ENCODE measurements around the gene NAV2. TPM values are rescaled to one million over a fixed set of nuclear protein-coding genes. Genes with fewer than 3 reads are reported as not detected.

The NAV2 gene
- total and polyA plus RNA-seq, 2 experiments from 2014 or later = 26.0 to 45.0 TPM

DNA sequence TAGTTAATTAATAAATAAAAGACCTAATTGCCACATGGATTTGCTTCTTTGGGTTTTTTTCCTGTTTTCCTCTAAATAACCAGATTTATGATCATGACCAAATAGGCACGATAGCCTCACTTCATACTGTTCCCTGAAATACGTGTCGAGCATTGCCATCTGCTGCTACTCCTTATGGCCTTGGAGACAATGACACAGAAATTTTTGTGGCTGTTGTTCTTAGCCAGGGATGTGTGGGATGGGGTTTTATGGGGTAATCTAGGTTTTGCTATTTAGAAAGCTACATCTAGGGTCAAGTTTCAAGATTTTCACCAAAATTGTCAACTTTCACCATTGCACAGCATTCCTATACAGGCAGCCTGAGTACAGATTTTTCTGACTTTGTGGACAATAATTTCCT lies 302.5 kb downstream of the NAV2 start (continued):
- TF ChIP-seq, protein P1, sequence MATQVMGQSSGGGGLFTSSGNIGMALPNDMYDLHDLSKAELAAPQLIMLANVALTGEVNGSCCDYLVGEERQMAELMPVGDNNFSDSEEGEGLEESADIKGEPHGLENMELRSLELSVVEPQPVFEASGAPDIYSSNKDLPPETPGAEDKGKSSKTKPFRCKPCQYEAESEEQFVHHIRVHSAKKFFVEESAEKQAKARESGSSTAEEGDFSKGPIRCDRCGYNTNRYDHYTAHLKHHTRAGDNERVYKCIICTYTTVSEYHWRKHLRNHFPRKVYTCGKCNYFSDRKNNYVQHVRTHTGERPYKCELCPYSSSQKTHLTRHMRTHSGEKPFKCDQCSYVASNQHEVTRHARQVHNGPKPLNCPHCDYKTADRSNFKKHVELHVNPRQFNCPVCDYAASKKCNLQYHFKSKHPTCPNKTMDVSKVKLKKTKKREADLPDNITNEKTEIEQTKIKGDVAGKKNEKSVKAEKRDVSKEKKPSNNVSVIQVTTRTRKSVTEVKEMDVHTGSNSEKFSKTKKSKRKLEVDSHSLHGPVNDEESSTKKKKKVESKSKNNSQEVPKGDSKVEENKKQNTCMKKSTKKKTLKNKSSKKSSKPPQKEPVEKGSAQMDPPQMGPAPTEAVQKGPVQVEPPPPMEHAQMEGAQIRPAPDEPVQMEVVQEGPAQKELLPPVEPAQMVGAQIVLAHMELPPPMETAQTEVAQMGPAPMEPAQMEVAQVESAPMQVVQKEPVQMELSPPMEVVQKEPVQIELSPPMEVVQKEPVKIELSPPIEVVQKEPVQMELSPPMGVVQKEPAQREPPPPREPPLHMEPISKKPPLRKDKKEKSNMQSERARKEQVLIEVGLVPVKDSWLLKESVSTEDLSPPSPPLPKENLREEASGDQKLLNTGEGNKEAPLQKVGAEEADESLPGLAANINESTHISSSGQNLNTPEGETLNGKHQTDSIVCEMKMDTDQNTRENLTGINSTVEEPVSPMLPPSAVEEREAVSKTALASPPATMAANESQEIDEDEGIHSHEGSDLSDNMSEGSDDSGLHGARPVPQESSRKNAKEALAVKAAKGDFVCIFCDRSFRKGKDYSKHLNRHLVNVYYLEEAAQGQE (IDR thresholded peaks at IDR 0.05; ENCODE audit: unreplicated experiment) = no peak
- no peak for TF ChIP-seq NANOG (IDR thresholded peaks at IDR 0.05; ENCODE audit: borderline replicate concordance)
- no peak for TF ChIP-seq POLR2AphosphoS5 (IDR thresholded peaks at IDR 0.05; ENCODE audit: low read depth)
- TF ChIP-seq ZNF114 (CRISPR knock-in tag; IDR thresholded peaks at IDR 0.05) = no peak
- TF ChIP-seq, protein P2, sequence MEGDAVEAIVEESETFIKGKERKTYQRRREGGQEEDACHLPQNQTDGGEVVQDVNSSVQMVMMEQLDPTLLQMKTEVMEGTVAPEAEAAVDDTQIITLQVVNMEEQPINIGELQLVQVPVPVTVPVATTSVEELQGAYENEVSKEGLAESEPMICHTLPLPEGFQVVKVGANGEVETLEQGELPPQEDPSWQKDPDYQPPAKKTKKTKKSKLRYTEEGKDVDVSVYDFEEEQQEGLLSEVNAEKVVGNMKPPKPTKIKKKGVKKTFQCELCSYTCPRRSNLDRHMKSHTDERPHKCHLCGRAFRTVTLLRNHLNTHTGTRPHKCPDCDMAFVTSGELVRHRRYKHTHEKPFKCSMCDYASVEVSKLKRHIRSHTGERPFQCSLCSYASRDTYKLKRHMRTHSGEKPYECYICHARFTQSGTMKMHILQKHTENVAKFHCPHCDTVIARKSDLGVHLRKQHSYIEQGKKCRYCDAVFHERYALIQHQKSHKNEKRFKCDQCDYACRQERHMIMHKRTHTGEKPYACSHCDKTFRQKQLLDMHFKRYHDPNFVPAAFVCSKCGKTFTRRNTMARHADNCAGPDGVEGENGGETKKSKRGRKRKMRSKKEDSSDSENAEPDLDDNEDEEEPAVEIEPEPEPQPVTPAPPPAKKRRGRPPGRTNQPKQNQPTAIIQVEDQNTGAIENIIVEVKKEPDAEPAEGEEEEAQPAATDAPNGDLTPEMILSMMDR (conservative IDR thresholded peaks at IDR 0.05; ENCODE audit: low read depth in 2 of 2) = no peak
- TF ChIP-seq ZNF331 (CRISPR knock-in tag; IDR thresholded peaks at IDR 0.05; ENCODE audit: low read depth) = no peak

DNA sequence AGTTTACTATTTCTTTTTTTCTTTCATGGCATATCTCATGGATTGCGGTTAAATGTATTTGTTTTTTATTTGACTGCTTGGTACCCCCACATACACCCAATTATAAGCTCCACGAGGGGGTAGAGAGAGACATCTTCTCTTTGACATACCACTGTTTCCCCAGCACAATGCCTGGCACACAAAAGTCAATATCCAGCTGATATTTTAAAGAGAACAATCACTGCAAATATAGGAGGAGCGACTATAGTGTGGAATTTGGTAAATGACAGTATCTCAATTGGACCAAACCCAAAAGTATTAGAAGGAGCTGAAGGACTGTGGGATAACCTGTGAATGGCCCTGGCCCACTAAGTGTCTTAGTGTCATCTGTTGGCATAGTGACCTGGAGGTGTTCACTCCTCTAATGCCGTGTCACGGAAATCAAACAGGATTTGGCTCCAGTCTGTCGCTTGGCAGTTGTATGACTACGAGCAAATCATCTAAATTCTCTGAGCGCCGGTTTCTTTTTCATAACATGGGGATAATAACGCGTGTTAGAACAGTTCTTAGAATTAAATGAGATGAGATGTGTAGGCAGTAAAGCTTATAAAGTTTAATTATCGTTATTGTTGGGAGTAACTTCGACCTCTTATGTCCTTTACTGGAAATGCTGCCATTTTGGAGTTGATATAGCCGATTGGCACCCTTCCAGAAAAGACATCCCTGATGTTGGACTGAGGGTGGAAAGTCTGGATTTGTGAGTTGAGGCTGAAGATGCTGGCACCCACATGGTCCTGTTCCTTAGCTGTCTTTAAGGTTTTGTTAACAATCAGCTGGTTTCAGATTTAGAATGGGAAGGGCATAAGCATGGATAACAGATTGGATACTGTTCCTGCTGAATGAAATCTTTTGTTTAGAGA lies 303.1 kb downstream of the NAV2 start:
- no peak for DNase-seq (ENCODE audit: low spot score)
- ATAC-seq = no peak
- Histone ChIP-seq H2AFZ (no peak overlapping the region), H4K20me1 (replicated peaks; ENCODE audit: insufficient read depth) (no peaks in the 10 kb centered on the region; the same call in 1 of the 2 replicates), H3K4me2 (no peak overlapping the region), H3K79me2 (replicated peaks; ENCODE audit: insufficient read depth) (no peaks in the 10 kb centered on the region; the same call in 1 of the 2 replicates), H3F3A (replicated peaks; ENCODE audit: low read depth) (no peaks in the 10 kb centered on the region), H3K27ac (ENCODE audit: low read depth) (no peak overlapping the region), H3K36me3 (ENCODE audit: insufficient read depth) (no peaks in the 10 kb centered on the region), H3K4me3 (no peak overlapping the region), H3K9me2 (ENCODE audit: insufficient read depth) (peaks cover 4% of the 10 kb centered on the region; the same call in 1 of the 2 replicates), H3K4me1 (ENCODE audit: insufficient read depth) (peaks cover 42% of the 10 kb centered on the region), H3K27me3 (ENCODE audit: insufficient read depth) (no peaks in the 10 kb centered on the region)
- Mint-ChIP-seq H3K27ac (no peak overlapping the region), H3K36me3 (ENCODE audit: low read depth) (0 out of 3 replicates have a peak, but pooled peaks cover 3% of the 10 kb centered on the region), H3K4me3 (no peak overlapping the region), H3K27me3 (ENCODE audit: insufficient read depth, low read depth, poor library complexity) (peaks cover 5% of the 10 kb centered on the region), H3K9me3 (no peaks in the 10 kb centered on the region), H3K4me1 (peaks cover 34% of the 10 kb centered on the region)
- TF ChIP-seq EZH2phosphoT487 (IDR thresholded peaks at IDR 0.05; ENCODE audit: unreplicated experiment) = no peak
- TF ChIP-seq, protein P3, sequence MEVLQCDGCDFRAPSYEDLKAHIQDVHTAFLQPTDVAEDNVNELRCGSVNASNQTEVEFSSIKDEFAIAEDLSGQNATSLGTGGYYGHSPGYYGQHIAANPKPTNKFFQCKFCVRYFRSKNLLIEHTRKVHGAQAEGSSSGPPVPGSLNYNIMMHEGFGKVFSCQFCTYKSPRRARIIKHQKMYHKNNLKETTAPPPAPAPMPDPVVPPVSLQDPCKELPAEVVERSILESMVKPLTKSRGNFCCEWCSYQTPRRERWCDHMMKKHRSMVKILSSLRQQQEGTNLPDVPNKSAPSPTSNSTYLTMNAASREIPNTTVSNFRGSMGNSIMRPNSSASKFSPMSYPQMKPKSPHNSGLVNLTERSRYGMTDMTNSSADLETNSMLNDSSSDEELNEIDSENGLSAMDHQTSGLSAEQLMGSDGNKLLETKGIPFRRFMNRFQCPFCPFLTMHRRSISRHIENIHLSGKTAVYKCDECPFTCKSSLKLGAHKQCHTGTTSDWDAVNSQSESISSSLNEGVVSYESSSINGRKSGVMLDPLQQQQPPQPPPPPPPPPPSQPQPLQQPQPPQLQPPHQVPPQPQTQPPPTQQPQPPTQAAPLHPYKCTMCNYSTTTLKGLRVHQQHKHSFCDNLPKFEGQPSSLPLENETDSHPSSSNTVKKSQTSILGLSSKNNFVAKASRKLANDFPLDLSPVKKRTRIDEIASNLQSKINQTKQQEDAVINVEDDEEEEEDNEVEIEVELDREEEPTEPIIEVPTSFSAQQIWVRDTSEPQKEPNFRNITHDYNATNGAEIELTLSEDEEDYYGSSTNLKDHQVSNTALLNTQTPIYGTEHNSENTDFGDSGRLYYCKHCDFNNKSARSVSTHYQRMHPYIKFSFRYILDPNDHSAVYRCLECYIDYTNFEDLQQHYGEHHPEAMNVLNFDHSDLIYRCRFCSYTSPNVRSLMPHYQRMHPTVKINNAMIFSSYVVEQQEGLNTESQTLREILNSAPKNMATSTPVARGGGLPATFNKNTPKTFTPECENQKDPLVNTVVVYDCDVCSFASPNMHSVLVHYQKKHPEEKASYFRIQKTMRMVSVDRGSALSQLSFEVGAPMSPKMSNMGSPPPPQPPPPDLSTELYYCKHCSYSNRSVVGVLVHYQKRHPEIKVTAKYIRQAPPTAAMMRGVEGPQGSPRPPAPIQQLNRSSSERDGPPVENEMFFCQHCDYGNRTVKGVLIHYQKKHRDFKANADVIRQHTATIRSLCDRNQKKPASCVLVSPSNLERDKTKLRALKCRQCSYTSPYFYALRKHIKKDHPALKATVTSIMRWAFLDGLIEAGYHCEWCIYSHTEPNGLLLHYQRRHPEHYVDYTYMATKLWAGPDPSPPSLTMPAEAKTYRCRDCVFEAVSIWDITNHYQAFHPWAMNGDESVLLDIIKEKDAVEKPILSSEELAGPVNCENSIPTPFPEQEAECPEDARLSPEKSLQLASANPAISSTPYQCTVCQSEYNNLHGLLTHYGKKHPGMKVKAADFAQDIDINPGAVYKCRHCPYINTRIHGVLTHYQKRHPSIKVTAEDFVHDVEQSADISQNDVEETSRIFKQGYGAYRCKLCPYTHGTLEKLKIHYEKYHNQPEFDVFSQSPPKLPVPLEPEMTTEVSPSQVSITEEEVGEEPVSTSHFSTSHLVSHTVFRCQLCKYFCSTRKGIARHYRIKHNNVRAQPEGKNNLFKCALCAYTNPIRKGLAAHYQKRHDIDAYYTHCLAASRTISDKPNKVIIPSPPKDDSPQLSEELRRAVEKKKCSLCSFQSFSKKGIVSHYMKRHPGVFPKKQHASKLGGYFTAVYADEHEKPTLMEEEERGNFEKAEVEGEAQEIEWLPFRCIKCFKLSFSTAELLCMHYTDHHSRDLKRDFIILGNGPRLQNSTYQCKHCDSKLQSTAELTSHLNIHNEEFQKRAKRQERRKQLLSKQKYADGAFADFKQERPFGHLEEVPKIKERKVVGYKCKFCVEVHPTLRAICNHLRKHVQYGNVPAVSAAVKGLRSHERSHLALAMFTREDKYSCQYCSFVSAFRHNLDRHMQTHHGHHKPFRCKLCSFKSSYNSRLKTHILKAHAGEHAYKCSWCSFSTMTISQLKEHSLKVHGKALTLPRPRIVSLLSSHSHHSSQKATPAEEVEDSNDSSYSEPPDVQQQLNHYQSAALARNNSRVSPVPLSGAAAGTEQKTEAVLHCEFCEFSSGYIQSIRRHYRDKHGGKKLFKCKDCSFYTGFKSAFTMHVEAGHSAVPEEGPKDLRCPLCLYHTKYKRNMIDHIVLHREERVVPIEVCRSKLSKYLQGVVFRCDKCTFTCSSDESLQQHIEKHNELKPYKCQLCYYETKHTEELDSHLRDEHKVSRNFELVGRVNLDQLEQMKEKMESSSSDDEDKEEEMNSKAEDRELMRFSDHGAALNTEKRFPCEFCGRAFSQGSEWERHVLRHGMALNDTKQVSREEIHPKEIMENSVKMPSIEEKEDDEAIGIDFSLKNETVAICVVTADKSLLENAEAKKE (CRISPR knock-in tag; IDR thresholded peaks at IDR 0.05) = no peak
- no peak for TF ChIP-seq STAT1 (IDR thresholded peaks at IDR 0.05; ENCODE audit: unreplicated experiment)
- TF ChIP-seq NANOG (IDR thresholded peaks at IDR 0.05; ENCODE audit: borderline replicate concordance) = no peak
- no peak for TF ChIP-seq JUNB (IDR thresholded peaks at IDR 0.05; ENCODE audit: unreplicated experiment)
- TF ChIP-seq CREB1 (CRISPR knock-in tag; IDR thresholded peaks at IDR 0.05; ENCODE audit: low read depth) = no peak
- TF ChIP-seq ZNF114 (CRISPR knock-in tag; IDR thresholded peaks at IDR 0.05) = no peak

Data from GM23338 (cell line).